ENCODE results near the gene GSG1L.

GSG1L gene

DNA sequence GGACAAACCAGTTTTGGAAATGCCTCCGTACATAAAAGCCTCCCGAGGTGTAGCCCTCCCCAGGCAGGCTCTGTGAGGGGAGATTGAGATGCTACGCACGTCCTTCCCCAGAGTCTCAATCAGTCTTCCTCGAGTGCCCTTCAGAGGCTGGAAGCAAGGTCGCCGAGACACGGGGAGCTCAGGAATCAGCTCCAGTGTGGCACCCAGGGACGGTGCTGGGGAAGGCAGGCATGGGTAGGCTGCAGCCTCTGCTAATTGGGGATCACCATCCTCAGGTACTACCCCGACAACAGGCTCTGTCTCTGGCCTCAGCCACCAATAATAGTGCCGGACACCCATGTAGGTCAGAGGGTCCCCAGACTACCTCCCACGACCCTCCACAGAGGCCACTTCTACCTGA is 28.1 kb upstream of the GSG1L start:
- DNase-seq (ENCODE audit: low read depth in 2 of 2): no peak

DNA sequence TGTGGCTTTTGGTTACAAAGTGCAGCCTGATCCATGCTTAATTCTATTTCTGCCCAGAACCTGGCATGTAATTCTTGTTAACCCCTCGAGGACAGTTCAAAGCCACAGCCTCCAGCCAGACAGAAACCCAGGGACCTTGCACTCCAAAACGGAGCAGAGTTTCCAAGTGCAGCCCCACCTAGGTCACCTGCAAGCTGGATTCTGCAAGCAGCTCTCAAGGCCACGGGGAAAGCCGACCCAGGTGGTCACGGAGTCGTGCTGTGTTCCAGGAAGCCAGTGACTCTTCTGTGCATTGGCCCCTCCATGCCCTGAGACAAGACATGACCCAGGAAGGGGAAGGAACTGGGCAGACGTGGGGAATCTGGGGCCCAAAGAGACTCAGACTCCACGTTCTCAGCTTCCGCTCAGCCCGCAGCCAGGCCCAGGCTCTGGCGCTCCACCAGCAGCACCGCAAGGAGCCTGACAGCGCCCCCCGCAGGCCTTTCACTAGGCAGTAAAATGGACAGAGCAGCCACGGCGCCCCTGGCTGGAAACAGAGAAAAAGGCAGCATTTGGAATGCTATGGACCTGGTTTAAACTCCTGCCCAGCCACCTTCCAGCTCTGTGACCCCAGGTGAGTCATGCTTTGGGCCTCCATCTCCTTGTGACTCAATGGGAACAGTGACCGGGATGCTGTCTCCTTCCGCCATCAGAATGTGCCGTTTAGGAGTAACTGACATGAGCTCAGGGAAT is 27.3 kb upstream of the GSG1L start:
- DNase-seq (ENCODE audit: low read depth in 2 of 2): no peak

DNA sequence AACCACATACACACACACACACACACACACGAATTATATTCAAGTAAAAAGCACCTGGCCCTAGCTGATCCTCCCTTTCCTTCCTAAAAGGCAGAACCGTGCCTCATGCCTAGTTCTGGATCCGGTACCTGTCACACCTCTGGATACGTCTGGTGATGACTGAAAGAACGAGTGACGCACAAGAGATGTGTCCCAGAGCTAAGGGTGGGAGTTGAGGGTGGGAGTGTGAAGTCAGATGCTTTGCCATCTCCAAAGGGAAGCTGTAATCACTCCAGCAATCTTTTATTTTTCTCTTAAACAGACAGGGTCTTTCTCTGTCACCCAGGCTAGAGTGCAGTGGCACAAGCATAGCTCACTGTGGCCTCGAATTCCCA is 26.5 kb upstream of the GSG1L start:
- no peak for DNase-seq (ENCODE audit: low read depth in 2 of 2)

DNA sequence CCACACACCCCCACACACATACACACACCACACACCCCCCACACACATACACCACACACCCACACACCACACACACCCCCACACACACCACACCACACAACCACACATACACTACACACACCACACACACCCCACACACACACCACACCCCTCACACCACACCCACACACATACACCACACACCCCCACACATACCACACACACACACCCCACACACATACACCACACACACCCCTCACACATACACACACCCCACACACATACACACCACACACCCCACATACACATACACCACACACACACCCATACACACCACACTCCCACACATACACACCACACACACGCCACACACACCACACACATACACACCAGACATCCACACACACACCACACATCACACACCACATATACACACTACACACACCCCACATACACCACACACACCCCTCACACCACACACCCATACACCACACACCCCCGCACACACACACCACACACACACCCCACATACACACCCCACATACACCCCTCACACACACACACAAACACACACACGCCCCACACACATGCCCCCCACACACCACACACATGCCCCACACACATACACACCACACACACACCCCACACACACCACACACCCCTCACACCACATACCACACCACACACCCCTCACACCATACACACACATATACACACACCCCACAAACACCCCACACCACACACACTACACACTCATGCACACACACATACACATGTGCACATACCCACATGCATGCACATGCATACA is 25.9 kb upstream of the GSG1L start:
- no peak for DNase-seq (ENCODE audit: low read depth in 2 of 2)

DNA sequence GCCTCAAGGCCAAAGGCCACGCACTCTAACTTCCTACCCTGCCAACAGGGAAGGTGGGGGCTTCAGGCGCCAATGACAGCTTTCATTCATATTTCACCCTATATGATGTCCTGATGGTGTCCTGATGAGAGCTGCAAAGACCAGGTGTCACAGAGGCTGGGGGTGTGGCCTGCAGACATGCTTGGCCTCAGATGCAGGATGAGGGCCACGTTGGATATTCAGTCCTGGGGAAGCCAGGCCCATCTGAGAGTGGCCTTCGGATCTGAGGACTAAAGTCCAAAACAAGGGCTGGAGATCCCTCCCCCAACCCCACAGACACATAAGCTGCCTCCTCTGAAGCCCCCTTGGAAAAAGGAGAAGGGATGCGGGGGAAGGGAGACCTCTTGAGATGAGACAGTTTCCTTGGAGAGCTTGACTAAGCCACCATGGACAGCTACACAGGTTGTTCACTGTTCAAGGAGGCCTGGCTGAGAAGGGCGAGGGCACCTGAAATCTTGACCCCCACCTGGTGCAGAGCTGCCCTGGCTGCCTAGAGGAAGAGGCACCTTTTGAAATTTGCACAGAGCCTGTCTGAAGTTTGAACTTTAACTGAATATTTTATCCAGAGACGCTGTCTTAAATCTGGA is 24.3 kb upstream of the GSG1L start:
- no peak for DNase-seq (ENCODE audit: low read depth in 2 of 2)

DNA sequence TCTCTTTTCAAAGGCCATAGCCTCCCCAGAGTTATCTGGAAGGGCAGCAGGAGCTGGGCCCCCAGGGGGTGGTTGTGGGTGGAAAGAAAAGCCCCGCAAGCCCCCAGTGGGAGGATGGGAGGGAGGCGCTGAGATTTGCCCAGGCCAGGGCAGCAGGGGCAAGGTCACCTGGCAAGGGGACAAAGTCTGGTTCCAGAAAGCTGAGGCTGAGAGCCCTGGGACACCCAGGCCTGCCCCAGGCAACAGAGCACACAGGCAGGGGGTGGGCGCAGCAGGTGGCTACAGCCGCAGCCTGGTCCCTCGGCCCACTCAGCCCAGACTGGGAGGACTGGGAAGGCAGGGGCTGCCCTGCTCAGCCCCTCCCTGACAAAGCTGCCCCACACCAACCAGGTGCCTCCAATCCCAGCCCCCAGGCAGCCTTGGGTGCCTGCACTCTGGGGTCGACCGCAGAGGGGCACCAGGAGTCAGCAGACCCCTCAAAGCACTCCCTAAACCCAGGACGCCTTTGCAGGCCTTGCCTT is 23.7 kb upstream of the GSG1L start:
- DNase-seq (ENCODE audit: low read depth in 2 of 2): no peak

DNA sequence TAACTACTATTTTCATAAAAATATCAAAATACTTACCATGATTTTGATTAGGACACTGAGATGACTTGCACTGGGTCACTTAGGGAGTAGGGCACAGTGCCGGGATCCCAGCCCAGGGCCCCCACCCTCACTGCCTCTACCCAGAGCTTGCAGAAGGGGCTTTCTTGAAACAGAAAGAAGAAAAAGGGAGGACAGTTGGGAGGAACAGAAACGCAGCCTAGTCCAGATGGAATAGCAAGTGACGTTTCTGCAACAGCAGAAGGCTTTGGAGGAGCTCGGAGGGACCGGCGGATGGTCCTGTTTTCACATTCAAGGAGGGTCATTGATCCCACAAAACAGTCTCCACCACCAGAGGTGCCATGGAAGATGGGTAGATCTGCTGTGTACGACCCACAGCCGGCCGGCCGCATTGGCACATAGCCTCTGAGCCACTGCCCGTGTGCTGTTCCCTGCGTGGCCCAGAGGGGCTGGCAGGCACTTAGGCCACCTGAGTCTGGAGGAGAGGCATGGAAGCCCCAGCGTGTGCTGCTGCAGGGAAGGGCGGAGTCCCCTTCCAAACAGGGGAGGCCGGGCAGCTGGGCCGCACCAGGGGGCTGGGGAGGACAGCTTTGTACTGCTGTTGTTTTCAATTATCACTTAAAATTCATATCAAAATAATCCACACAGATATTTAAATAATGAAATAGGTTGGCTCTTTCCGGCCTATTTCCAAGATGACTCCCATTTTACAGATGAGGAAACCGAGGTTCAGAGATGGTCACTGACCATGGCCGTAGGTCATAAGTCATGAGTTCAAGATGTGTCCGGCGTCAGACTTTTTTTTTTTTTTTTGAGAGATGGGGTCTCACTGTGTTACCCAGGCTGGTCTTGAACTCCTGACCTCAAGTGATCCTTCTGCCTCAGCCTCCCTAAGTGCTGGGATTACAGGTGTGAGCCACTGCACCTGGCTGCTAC is 22.9 kb upstream of the GSG1L start:
- DNase-seq (ENCODE audit: low read depth in 2 of 2): no peak

DNA sequence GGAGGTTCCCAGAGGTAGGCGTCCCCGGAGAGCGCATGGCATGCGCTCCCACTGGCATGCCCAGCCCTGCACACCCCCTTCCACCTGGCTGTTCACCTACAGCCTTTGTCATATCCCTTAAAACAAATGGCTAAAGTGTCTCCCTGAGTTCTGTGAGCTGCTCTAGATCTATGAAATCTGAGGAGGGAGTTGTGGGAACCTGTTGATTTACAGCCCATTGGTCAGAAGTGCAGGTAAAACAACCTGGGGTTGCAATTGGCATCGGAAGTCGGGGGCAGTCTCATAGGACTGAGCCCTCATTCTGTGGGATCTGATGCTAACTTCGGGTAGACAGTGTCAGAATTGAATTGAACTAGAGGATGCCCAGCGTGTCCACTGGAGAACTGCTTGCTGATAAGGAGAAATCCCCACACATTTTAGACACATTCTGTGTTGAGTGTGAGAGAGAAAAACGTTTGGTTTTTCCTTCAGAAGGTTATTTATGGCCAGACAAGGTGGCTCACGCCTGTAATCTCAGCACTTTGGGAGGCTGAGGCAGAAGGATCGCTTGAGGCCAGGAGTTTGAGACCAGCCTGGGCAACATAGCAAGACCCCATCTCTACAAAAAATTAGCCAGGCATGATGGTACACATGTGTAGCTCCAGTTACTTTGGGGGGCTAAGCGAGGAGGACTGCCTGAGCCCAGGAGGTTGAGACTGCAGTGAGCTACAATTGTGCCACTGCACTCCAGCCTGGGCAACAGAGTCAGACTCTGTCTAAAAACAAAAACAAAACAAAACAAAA is 22.1 kb upstream of the GSG1L start:
- no peak for DNase-seq (ENCODE audit: low read depth in 2 of 2)

DNA sequence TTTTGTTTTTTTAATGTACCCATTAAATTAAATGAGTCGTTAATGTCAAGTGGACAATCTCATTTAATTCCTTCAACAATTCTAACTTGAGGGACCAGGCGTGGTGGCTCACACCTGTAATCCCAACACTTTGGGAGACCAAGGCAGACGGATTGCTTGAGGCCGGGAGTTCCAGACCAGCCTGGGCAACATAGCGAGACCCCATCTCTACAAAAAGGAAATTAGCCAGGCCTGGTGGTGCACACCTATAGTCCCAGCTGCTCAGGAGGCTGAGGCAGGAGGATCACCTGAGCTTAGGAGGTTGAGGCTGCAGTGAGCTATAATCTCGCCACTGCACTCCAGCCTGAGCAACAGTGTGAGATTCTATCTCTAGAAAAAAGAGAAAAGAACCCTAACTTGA is 20.7 kb upstream of the GSG1L start:
- DNase-seq (ENCODE audit: low read depth in 2 of 2): no peak

DNA sequence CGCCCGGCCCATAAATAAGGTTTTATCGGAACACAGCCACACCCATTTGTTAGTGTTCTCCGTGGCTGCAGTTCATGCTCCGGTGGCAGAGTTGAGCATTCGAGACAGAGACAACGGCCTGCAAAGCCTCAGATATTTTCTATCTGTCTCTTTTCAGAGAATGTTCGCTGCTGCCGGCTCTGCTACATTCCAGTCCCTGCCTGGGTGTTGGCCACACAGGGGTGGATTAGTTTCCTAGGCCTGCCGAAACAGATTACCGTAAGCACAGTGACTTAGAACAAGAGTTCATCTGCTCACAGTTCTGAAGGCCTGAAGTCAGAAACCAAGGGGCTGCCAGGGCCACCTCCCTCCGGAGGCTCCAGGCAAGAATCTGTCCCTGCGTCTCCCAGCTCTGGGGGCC is 19.1 kb upstream of the GSG1L start:
- no peak for DNase-seq (ENCODE audit: low read depth in 2 of 2)

DNA sequence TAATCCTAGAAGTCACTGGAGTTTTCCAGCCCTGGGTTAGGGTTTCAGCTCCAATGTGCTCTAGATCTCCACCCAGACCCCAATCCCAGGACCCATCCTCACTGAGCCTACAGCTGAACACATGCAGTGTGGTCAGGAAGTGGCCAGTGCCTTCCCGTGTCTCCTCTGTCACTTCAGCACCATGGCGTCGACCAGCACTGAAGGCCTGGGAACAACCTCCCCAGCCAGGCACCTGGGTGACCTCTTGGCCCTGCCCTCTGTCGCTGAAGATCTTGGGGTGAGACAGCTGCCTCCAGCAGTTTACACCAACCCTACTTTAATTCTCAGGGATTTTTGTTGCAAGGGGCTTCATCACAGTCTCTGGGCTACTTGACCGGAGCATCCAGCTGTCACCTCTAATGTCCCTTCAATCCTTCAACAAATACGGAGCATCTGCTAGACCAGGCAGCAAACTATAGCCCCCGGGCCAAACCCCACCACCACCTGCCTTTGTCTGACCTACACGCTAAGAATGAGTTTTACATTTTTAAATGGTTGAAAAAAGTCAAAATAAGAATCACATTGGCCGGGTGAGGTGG is 18.0 kb upstream of the GSG1L start:
- DNase-seq (ENCODE audit: low read depth in 2 of 2): no peak

DNA sequence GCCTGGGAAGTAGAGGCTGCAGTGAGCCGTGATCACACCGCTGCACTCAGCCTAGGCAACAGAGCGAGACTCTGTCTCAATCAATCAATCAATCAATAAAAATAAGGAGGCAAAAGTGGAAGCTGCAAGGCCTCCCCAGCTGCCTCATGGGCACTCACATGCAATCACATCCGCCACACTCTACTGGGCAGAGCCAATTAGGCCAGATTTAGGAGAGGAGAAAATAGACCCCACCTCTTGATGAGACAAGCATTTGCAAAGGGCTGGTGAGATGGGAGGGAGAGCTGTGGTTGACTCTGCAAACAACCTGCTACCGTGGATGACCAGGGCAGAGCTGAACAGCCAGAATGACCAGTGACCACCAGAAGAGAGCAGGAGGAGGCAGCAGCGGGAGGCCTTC is 14.7 kb upstream of the GSG1L start:
- no peak for DNase-seq (ENCODE audit: low read depth in 2 of 2)

DNA sequence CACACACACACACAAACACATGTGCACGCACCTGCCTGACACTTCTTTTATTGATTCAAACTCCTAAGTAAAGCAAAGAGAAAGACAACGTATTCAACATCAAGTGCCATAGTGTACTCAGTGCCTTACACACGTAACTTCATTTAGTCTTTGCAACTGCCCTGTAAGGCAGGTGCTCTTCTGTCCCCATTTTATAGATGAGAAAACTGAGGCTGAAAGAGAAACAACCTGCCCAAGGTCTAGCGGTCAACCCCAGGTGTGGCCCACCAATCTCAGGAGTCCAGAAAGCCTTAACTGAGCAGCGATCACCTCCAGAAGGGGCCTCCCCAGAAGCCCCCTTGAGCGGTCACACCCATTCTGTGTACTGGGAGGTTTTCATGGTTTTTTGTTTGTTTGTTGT is 10.3 kb upstream of the GSG1L start:
- no peak for DNase-seq (ENCODE audit: low read depth in 2 of 2)

DNA sequence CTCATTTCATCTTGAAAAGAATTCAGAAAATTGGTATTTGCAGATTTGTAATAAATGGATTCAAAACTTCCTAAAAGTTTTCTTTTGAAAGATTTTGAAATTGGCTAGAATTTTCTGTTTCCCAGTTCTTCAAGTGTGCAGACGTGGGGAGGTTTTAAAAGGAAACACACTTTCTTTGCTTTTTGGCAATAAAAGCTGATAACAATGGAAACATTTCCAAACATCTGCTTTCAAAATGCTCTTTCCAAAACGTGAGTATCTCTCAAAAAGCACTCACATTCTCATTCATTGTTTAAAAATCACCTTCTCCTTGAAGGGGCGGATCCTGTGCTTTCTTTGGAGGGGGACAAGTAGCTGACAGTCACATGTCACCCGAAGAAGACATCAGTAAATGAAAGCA is 8.6 kb upstream of the GSG1L start:
- no peak for DNase-seq (ENCODE audit: low read depth in 2 of 2)

DNA sequence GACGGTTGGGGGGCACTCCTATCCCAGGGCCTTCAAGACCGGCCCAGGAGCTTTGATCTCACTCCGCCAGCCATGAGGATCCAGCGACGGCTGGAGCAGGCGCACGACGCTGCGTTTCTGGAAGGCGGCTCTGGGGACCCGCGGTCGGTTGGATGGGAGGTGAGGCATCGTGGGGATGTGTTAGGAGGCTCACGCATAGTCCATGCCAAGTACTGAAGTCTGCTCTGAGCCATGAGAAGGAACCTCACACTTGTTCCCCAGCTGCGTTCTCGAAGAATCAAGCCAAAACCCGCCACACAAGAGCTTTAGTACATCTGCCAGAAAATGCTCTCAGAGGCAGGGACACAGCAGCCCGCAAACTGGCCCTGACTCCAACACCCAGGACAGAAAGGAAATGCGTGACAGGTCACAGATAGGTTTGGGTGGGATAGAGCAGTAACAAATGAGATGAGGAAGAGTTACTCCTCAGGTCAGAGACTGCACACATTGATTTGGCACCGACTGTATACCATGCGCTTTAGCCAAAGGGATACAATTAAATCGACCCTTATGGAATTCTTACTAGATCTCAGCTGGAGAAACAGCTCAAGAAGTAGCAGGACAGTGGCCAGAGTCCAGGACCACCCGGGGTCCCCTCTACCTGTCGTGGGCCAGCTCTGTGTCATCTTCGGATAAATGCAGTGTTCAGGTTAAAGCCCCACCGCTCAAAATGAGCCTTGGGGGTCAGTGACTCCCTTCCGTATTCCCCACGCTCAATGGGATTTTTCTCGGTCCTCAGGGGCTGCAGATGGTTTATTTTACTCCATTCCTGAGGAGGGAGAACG is 6.7 kb upstream of the GSG1L start:
- no peak for DNase-seq (ENCODE audit: low read depth in 2 of 2)

DNA sequence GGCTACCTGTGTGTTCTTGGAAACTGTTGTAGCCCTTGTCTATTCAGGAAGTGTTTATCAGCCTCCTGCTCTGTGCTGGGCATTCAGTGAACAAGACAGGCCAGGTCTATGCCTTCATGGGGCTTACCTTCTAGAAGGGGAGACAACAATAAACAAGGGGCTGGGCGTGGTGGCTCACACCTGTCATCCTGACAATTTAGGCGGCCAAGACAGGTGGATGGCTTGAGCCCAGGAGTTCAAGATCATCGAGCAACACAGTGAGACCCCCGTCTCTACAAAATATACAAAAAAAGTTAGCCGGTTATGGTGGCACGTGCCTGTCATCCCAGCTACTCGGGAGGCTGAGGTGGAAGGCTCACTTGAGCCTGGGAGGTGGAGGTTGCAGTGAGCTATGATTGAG is 5.5 kb upstream of the GSG1L start:
- DNase-seq (ENCODE audit: low read depth in 2 of 2): no peak

DNA sequence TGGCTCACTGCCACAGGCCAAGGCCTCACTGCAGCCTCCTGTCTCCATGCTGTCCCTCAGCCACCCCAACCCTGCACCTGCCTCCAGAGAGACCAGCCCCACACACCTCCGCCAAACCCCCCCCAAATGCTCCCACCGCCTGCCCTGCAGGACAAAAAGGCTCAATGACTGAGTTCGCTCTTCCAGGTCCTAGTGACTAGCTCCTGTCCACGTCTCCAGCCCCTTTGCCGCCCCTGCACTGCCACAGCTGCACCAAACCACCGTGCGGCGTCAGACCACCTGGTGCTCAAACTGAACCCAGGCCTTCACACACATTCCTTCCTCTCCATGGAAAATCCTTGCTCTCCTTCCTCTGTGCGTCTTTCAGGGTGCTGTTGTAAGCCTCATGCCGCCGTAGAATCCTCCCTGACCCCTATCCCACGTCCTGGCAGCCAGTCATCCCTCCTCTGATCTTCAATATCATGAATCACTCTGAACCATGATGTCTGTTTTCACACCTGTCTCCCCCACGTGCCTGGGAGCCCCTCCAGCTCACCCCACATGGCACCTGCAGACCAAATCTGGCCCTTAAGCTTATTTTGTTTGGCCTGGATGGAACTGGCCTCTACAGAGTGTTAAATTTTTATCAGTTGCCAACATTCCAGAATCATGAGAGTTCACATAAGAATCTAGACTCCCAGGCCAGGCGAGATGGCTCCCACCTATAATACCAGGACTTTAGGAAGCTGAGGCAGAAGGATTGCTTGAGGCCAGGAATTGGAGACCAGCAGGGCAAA is 4.3 kb upstream of the GSG1L start:
- DNase-seq (ENCODE audit: low read depth in 2 of 2): no peak

DNA sequence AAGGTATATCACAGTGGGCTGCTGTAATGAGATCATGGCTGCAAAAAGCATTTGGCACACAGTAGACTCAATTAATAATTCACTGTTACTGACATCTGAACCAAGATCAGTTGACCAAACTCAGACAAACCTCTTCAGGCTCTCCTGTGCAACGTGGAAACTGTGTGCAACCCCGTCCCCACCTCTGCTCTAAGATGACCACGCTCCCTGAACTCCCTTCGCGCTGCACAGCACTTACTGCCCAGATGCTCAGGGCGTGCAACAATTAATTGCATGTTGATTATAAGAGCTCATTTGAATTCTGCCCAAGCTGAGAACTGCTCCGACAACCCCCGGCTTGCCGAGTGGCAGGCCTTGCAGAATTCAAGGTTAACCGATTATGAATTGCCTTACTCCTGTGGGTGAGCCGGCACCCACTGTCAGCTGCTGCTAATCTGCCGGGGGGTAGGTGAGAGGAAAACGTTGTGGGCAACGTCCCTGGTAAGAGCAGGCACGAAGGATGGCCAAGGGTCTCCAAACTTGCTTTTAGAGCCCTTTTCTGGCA is 1.3 kb upstream of the GSG1L start:
- no peak for DNase-seq (ENCODE audit: low read depth in 2 of 2)

DNA sequence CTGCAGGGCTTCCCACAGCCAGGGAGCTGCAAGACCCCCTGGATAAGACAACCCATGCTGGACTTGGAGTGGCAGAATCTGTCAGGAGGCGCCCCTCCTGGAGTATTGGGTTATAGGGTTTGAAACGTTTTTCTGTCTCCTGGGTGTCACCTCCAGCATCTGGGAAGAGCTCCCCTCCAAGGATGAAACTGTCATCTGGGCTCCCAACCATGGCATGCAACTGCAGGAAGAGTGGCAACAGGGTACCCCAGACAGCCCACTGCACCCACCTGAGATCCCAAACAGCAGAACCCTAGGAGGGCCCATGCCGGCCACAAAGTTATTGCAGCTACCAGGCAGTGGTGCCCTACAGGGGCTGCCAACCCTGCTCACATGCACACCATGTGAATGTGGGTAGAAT is 636 bp upstream of the GSG1L start:
- no peak for DNase-seq (ENCODE audit: low read depth in 2 of 2)
